Stimulated activated CD8-positive, alpha-beta memory T cell treated with anti-CD3 and anti-CD28 coated beads, Interleukin-12 subunit alpha, Interleukin-12 subunit beta, amount 100 ng/mL, for 24 hours (primary cell): ENCODE measurements around the gene SHISAL2A.

Experiments used
- DNase-seq: peaks from one replicate; pipeline ENCODE4 v3.0.0-alpha.2; 2020; ENCODE audit errors: extremely low read depth

Gene SHISAL2A

DNA sequence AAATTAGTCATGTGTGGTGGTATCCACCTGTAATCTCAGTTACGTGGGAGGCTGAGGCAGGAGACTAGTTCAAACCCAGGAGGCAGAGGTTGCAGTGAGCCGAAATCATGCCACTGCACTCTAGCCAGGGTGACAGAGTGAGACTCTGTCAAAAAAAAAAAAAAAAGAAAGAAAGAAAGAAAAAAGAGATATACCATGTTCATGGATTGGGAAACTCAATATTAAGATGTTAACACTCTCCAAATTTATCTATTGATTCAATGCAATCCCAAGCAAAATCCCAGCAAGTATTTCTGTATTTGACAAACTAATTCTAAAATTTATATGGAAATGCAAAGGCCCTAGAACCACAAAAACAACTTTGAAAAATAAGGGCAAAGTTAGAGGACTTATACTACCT, 11.0 kb upstream of the SHISAL2A start:
- no peak for DNase-seq

DNA sequence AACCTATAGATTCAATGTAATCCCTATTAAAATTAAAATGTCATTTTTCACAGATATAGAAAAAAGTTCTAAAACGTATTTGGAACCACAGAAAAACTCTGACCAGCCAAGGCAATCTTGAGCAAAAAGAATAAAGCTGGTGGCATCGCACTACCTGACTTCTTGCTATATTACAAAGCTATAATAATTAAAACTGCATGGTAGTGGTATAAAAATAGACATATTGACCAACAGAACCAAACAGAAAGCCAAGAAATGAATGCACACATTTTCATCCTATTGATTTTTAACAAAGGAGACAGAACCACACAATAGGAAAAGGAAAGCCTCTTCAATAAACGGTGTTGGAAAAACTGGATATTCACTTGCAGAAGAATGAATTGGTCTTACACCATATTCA, 9.2 kb upstream of the SHISAL2A start:
- no peak for DNase-seq

DNA sequence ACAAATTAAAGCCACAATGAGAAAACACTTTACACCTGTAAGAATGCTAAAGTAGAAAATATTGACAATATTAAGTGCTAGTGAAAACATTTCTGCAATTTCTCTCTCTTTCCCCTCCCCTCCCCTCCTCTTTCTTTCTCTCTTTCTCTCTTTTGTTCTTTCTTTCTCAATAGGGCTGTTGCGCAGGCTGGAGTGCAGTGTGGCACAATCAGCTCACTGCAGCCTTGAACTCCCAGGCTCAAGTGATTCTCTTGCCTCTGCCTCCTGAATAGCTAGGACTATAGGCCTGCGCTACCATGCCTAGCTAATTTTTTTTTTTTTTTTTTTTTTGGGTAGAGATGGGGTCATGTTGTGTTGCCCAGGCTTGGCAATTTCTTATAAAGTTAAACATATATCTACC, 5.9 kb upstream of the SHISAL2A start:
- DNase-seq = no peak

DNA sequence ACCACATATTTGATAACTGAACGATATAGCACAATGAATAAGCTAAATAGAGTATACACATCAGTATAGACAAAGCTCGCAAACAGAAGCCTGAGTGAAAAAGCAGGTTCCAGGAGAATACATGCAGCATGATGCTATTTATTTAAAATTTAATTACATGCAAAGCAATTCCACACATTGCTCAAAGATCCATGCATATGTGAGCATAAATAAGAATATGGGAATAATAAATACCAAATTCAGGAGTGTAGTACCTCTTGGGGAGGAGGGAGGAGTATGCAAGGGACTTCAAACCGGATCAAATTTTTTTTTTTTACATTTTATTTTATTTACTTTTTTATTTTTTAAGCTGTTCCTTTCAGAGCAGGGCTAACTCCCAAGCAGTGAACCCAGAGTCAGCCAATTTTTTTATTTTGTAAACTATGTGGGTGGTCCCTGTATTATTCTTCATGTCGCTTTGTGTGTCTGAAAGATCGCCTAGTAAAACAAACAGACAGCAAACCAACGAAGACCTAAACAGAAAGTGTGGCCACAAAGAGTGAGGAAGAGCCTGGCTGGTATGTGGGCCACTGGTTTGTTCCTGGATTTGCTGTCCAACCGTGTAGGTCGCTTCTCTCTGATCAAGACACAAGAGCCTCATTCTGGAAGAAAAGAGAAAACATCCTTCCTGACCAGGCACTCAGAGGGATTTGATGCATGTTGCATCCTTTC, 4.2 kb upstream of the SHISAL2A start:
- DNase-seq = no peak

DNA sequence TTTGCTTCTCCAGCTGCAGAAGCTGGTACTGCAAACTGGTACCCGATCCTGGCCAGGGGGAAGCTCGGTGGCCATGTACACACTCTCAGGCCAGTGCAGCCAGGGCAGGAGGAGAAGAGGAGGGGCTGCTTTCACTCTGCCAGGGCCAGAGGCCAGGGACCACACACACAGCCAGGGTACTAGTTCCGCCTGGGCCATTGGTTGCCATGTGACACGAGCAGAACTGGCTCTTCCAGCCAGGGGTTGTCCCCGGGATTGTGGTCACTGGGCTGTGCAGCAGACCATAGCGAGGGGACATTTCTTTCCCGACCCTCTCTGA, 3.7 kb upstream of the SHISAL2A start:
- no peak for DNase-seq

DNA sequence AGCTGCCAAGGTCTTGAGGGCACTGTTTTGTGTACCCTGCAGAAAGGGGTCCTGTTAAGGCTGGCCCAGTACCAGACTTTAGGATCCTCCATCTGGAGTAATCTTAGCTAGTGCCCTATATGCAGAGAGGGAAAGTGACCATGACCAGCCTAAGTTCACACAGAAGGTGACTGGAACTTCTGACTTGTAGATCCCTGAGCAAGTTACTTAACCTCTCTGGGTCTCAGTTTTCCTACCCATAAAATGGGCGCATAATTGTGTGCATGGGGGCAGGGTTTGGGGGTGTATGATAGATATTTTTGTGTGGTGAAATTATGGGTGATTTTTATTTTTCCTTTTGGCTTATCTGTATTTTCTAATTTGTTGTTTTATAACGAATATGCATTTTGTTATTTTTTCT, 3.3 kb upstream of the SHISAL2A start:
- DNase-seq = no peak

DNA sequence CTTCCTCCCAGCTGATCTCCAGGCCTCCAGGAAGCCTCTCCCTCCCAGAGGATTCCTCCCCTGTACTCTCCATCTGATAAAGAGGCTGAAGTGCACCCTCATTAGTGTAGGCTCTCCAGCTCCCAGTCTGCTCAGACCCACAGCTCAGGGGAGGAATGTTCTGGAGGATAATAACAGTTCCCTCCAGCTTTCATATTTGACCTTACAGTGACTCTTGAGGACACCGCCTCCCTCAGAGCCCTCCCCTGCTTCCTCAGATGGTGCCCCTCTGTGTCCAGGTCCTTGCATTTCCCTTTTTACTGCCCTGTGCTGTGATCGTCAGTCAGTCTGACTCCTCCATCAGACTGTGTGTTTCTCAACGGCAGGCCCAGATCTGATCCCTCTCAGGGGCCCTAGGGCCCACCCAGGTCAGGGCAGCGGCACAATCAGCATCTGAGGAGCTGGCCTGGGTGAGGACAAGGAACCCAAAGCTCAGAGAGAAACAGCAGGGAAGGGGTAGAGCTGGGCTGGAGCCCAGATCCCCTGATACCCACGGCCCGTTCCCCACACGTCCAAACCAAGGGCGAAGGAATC, 1.1 kb upstream of the SHISAL2A start:
- DNase-seq = no peak

DNA sequence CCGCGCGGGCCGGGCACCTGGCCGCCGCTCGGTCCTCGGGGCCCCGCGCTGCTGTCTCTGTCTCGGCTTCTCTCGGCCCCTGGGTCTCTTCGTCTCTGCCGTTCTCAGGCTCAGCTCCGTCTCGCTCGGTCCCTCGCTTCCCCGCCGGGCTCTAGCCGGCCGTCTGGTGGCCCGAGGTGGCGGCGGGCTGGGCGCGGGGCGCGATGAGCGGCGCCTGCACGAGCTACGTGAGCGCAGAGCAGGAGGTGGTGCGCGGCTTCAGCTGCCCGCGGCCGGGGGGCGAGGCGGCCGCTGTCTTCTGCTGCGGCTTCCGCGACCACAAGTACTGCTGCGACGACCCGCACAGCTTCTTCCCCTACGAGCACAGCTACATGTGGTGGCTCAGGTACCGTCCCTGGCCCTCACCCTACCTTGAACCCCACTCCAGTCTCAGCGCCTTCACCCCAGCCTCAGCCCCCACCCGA, 355 bp downstream of the SHISAL2A start:
- no peak for DNase-seq

DNA sequence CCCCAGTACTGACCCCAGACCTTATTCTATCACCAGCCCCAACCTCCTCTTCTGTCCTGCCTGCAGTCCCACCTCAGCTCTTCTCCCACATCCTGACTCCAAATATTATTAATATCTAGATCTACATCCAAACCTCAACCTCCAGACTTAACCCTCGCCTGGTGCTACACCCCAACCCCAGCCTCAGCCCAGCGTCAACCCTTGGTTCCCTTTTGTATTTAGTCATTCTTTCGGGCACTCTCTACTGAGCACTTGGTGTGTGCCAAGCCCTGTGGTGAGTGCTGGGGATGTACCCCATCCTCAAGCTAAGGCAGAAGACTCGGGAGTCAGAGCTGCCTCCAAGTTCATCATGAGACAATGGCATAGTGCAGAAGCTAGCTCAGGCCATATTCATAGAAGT, 1.1 kb downstream of the SHISAL2A start:
- no peak for DNase-seq

DNA sequence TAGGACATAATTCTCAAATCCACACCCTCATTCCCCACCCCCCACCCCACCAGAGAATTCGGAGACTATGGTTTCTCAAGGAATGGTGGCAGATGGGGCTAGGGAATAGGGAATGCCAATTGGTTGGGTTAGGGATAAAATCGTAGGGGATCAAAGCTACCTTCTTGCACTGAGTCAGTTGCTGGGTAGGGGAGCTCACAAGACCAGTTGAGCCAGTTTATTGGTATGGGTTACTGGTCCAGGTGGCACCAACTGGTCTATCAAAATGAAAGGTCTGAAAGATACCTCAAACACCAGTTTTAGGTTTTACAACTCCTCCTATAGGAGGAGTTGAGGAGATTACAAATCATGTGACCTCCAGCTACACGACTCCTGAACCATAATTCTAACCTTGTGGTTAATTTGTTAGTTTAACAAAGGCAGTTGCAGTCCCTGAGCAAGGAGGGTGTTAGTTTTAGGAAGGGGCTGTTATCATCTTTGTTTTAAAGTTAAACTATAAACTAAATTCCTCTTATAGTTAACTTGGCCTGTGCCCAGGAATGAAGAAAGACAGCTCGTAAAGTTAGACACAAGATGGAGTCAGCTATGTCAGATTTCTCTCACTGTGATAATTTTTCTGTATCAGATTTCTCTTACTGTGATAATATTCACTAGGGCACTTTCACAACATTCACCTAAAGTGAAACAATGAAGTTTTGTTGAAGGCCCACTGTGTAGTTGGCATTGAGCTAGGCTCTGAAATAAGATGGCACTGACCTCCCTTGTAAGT, 2.5 kb downstream of the SHISAL2A start:
- DNase-seq = no peak

DNA sequence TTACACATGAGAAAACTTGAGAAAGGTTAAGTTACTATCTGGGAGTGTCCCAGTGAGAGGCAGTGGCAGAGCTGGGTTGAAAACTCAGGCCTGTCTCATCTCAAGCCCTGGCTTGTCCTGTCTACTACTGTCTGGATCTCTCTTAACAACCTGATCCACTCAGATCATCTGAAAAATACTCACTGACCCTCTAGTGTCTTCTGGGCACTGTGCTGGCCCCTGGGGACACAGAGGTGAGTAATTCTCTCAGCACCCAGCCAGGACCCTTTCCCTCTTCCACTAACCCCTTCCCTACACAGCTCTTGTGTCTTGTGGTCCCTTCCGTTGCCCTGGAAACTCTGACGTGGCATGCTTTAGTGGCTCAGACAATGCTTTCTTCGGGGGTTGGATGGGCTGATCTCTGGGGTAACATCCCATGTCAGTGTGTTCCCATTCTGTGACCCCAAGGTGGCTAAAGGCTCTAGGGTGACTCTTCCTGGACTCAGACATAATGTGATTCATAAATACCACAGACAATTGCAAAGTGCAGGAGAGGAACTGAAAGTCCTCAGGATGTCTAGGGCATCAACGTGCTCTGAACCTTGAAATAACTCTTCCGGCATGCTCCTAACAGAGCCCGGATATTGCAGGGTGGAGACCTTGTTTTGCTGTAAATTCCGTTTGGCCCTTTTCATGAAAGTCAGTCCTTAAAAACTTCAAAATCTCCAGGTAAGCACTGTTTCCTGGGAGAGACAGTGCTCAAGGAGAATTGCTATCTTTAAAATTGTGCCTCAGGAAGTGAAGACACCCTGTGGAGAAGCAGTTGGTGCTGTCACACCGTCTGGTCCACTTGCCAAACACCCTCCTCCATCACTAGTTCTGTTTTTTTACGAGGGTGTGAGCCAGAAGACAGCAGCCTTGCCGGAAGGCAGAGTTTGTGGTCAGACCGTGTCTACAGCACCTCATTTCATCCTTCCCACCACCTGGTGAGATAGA, 4.0 kb downstream of the SHISAL2A start:
- DNase-seq = no peak

DNA sequence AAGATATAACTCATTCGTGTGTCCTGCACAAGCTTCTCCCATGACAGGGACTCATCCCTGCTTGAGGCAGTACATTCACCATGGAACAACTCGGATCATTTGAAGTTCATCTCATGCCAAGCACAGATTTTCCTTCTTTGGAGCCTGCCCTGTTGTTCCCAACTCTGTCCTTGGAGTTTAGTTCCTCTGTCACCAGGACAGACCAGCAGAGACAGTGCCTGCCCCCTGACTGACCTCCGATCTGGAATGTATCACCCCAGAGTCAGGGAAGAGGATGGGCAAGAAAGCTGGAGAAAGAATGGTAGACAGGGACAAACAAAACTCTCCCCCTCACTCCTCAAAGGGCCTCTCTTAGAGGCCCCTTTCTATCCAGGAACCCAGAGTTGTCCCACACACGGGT, 5.0 kb downstream of the SHISAL2A start:
- DNase-seq = no peak

DNA sequence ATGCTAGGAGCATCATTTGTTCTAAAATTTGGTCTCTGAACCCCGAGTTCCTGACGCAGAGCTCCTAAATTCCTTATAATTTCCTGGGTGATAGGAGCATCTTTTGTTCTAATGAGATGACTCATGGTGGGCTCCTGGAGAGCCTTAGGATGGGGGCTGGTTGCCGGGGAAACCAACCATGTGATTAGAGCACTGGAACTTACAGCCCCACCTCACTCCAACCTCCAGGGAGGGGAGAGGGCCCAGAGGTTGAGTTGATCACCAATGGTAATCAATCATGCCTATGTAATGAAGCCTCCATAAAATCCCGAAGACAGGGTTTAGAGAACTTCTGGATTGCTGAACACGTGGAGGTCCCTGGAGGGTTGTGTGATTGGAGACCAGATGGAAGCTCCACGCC, 7.7 kb downstream of the SHISAL2A start:
- DNase-seq = no peak

DNA sequence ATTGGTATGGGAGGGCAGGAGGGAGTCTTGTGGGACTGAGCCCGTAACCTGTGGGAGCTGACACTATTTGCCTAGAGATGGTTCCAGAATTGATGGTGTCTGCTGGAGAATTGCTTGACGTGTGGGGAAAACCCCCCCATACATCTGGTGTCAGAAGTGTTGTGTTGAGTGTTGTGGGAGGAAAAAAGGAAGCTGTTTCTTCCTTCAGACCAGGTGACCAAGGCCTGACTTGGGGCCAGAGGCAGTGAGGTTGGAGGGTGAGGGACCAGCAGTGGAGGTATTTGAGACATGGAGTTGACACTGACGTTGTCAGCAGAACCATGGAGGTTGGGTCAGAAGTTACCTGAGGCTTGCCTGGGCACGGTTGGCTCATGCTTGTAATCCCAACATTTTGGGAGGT, 8.3 kb downstream of the SHISAL2A start:
- DNase-seq = no peak

DNA sequence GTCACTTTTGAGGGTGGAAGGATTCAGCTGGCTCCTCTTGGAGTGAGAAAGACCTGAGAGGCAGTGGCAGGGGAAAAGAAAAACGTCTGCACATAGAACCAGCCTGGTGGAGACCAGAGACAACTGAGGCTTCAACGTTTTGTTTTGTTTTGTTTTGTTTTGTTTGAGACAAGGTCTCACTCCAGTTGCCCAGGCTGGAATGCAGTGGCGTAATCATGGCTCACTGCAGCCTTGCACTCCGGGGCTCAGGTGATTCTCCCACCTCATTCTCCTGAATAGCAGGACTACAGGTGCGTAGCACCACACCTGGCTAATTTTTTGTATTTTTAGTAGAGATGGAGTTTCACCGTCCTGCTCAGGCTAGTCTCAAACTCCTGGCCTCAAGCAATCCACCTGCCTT, 12.3 kb downstream of the SHISAL2A start:
- no peak for DNase-seq

DNA sequence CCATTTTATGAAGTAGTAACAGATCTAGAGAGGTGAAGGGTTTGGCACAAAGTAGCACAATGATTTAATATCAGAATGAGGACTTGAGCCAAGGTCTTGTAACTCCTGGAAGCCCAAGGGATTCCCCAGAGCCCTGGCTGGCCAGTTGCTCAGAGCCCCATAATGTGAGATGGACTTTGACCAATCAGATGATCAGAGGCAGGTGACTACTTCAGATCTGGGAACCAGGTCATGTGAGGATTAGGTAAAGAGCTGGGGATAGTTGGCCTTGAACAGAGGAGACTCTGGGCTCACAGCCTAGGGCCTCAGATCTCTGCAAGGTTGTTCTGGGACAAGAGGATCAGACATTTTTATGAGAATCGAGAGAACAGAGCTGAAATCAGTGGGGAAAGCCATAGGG, 18.9 kb downstream of the SHISAL2A start:
- DNase-seq = no peak

DNA sequence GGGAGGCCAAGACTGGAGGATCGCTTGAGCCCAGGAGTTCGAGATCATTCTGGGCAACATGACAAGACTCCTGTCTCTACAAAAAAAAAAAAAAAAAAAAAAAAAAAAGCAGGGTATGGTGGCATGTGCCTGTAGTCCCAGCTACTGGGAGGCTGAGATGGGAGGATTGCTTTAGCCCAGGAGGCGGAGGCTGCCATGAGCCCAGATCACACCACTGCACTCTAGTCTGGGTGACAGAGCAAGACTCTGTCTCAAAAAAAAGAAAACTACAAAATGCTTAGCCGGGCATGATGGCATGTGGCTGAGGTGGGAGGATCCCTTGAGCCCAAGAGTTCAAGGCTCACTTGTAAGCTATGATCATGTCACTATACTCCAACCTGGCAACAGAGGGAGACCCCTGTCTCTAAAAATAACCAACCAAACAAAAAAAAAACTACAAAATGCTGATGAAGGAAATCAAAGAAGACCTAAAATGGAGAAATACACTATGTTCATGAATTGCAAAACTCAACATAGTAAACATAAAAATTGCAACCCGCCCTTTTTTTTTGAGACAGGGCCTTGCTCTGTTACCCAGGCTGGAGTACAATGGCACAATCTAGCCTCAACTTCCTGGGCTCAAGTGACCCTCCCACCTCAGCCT, 20.4 kb downstream of the SHISAL2A start:
- no peak for DNase-seq

DNA sequence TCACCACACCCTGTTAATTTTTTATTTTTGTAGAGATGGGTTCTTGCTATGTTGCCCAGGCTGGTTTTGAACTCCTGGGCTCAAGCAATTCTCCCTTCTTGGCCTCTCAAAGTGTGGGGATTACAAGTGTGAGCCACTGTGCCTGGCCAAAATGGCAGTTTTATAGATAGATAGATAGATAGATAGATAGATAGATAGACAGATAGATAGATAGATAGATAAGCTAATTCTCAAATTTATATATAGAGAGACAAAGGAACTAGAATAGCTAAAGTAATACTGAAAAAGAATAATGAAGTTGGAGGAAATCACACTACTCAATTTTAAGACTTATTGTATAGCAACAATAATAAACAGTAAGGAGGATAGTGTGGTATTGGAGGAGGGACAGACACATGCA, 21.1 kb downstream of the SHISAL2A start:
- no peak for DNase-seq

DNA sequence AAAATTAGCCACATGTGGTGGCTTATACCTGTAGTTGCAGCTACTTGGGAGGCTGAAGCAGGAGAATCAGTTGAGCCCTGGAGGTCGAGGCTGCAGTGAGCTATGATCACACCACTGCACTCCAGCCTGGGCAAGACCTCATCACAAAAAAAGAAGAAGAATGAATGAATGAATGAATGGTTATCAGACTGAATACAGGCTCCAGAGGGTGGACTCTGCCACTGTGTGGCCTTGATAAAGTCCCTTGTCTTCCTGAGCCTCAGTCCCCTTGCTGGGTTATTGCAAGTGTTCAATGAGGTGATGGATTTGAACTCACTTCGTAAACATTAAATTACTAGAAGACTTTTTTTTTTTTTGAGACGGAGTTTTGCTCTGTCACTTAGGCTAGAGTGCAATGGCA, 24.7 kb downstream of the SHISAL2A start:
- DNase-seq = no peak

DNA sequence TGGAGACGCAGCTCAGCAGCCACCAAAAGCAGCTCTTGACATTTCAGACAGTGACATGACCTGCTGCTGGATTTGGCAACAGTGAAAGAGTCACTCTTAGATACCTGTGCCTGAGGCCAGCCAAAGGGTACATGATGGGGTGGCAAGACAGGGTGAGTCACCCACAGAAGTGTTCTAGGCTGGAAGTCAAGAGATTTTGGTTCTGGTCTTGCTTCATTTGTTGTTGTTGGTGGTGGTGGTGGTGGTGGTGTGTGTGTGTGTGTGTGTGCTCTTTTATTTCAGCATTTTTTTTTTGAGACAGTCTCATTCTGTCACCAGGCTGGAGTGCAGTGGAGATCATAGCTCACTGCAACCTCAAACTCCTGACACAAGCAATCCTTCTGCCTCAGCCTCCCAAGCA, 25.8 kb downstream of the SHISAL2A start:
- no peak for DNase-seq

DNA sequence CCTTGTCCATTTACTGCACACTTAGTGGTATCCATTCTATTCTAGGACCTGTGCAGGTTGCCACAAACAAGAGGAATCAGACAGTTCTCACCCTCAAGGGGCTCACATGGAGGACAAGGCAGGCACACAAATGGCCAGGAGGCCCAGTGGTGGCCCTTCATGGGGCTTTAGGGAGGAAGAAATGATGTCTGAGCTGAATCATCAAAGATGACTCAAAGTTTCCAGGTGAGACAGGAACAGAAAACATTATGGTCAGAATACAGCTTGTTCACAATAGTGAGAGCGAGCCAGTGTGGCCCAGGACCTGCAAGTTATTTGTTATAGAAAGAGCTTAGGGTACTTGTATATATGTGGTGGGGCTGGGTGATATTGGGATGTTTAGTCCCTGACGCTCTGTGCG, 26.4 kb downstream of the SHISAL2A start:
- DNase-seq = no peak
